HG03521 (cell line): ENCODE results near the gene SGSM2.

Source experiments
- ATAC-seq: cut with Tn5 transposase; IDR thresholded peaks from one replicate; pipeline ENCODE4 v1.9.1; 2021; ENCODE audit warnings: mild to moderate bottlenecking, moderate library complexity; ENCODE audit not compliant: unreplicated experiment

The SGSM2 gene

DNA sequence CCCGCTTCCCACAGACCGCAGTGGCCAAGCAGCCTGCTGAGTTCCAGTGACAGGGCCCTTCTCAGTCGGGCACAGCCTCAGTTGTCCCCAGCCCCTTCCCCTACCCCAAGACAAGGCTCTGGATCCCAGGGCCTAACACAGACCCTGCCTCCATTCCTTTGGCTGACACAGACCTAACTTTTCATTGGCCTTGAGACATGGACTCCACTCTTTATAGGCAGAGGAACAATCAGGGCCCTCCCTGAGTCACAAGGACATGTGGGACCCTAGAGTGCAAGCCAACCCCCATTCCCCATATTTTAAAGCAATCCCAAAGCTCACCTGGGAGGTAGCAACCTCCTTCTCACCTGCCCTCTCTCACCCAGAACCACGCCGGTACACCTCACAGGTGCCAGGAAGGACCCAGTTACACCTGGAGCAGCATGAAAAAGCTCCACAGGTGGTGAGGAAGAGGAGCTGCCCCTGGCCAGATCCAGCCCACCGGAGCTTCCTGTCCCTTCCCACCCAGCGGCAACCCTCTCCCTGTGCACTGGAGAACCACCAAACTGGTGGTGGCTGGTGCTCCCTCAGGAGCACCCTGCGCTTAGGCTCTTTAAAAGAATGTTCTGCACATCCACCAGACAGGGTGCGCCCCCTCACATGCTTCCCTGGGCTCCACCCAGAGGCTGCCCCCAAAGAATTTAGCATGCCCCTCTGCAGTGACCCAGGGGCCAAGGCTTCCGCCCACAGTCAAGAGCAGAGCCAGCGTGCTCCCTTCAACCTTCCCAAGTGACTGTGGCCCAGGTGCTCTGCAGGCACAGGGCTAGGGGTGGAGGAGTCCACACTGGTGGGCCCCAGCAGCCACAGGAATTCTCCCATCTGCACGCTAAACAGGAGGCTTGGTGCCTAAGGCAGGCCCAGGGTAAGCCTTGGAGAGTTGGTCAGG lies 60.2 kb downstream of the SGSM2 start:
- ATAC-seq, result no peak

DNA sequence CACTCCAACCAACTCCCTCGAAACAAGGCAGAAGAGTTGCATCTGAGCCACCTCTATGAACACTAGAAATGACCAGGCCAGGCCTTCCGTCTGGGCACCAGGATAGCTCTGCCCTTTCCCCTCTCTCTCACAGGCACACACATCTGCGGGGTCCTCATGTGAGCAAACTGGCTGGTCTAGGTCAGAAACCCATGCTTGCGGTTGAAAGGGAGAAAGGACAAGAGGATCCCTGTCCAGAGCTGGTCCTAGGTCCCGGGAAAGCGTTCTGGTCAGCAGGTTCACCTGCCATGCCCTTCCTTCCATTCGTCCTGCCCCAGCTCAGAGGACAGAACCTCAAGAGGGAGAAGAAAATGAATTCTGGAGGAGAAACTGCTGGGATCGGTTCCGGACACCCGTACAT lies 60.9 kb downstream of the SGSM2 start:
- ATAC-seq, result no peak

DNA sequence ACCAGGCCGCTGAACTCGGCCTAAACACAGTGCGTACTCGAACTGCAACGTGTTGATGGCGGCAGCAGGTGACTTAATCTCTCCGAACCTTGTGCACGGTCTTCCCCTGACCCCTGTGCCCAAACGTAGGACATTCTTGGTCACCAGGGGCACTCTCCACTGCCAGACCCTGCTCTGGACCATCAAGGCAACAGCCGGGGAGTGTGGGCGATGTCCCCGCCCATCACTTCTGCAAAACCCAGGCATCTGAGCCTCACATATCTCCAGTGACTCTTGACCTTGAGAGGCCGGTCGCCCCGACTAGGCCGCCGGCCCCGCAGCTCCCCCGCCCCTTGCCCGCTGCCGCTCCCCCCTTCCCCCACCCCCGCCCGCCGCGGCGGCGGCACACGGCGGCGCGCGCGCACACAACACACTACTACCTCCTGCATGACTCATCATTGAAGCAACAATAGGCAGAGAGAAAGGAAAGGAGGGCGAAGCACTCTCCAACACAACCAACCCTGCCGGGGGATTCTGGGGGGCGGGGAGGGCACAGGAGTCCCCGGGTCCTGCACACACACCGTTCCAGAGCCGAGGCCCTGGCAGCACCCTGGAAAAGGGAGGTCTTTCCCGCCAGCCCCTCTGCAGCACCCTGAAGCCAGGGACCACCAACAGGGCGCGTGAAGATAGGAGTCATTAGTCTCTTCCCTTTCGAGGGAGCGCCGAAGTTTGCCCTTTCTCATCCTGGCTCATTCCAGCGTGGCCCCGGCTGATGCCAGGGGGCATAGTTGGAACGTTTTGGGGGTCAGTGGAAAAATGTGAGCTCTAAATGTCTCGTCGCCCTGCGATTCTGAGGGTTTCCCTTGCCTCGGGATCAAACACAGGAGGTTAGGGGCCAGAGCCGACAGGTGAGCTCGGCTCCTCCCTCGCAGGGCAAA lies 61.6 kb downstream of the SGSM2 start:
- ATAC-seq, result no peak

DNA sequence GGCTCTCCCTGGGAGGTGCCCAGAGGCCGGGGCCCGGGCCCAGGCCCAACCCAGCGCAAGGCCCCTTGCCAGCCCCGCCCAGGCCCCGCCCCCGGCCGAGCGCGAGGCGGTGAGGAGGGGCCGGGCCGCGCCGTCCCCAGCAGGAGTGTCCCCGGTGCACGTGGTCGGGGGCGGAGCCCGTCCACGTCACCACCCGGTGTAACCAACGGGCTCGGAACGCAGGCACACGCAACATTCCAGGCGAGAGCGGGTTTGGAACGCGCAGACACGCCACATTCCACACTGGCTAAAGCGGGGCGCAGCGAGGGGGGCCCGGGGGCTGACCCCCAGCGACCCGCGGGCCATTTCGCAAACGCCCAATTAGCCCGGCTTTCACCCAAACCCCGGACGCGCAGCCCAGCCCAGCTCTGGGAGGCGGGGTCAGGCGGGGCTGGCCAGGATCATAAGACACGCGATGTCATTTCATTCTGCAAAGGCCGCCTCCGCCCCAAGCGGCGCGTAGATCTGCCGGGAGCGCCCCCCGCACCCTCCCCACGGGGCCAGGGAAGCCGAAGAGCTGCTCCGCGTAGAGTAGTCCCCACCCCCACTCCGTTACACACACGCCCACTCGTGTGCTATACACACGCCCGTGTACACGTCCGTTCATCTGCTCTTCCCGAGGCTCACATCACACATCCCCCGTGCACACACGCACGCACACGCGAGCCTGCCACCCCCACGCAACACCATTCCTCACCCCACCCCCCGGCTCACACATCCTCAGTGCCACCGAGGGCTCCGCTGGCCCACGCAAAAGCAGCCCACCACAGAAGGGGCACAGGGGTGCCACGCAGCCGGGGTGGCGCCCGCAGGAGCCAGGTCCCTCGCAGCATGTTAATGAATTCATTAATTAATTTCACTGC lies 62.5 kb downstream of the SGSM2 start:
- peak; percentile 34 for ATAC-seq

DNA sequence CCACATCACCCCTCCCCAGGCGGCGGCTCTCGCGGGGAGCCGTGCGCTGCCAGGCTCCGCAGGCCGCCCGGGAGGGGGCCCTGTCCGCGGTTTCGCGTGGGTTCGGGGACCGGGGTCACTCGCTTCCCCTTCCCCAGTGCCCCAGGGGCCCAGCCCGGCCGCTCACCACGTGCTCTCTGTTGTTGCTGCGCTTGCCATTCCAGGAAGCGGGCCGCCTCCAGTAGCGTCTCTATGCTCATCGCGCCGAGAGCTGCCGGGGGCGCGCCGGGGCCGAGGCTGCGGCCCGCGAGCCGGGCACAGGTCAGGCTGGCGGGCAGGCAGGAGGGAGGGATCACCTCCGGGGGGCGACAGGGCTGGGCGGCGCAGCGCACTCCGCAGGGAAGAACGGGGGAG lies 63.2 kb downstream of the SGSM2 start:
- no peak for ATAC-seq

DNA sequence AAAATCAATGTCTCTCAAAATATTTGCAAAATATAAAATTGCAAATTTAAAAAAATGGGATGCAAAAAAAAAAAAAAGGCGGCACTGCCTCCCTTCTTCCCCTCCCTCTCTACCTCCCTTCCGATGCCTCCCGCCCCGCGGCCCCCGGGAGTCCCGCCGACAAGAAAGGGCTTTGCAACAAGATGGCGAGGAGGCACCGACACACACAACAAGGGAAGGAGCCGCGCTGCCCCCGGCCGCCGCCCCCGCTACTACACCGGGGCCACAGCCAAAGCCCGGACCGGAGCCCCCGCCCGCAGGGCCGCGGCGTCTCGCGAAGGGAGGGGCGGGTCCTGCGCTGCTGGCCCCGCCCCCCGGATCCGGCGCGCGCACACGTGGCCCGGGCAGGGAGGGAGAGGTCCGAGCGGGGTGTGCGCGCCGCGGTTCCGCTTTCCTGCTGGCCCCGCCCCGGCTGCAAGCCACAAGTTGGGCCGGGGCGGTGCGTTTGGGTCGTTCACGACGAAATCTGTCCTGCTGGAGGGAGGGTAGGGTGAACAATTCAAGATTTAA lies 63.6 kb downstream of the SGSM2 start, which contains the start of gene MNT:
TSS of gene MNT (minus strand) at position 184 of the 549 bp plus-strand sequence. CDS start 348 bp downstream, outside the sequence.
- ATAC-seq, result peak; percentile 32

DNA sequence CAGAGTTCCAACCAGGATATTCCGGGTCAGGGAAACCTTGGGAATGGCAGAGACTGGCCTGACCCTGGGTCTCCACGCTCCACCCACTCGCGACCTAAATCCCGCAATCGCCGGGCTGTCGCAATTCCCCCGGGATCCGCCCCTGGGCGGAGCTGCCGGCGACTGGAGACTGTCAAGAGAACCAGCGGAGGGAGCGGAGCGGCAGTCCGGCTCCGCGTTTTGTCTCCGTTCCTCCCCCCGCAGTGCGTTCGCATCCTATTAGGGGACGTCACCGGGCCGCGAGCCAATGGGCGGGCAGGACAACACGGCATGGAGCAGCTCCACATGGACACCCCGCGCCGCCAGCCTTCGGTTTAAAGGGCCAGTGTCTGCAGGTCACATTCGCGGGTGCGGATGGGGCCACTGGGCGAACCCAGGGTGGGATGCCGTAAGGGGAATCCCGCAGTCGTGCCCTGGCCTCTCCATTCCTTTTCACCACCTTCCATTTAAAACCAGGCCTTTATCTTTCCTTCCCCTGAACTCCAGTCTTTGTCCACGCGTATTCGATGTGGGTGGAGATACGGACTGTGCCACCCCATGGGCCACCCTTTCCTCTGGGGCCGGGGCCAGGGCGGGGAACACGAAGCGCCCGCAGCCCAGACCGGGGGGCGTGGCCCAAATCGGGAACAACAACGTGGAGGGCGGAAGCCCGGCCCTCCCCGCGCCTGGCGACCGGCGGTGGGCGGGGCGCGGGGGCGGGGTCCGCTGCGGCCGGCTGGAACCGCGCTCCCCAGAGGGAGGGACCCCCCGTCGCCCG lies 64.3 kb downstream of the SGSM2 start:
- ATAC-seq, result peak; percentile 43

DNA sequence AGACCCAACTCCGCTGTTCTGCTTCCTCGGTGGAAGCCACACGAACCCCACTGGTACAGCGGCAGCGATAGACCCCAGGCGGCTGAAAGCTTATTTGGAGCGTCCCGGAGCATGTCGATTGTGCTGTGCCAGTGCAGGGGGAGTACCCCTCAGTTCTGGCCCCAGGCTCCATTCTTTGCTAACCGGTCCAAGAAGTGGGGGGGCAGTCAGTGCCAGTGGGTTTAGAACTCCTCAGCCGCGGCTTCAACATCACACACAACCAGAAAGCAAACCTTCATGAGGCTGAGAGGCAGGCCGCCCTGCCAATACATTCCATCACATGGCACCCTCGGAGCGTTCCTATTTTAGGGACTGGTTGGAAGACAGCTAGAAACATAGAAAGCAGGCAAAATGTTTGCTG lies 65.2 kb downstream of the SGSM2 start:
- ATAC-seq, result no peak

DNA sequence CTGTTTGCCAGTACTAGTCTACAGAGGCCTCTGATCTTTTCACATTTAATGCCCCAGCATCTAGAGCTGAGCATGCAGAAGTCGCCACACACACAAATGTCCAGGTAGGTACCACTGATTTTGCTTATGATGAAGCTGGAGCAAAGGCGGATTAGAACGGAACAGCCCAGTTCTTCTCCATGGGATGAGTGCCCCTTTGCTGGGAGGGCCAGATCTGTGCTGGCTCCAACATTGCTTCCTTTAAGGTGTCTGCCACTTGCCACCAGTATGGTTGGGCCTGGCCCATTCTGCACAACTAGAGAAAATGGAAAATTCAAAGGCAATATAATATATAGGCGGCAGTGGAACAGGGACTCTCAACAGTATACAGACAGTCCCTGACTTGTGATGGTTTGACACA lies 65.7 kb downstream of the SGSM2 start:
- ATAC-seq, result no peak

DNA sequence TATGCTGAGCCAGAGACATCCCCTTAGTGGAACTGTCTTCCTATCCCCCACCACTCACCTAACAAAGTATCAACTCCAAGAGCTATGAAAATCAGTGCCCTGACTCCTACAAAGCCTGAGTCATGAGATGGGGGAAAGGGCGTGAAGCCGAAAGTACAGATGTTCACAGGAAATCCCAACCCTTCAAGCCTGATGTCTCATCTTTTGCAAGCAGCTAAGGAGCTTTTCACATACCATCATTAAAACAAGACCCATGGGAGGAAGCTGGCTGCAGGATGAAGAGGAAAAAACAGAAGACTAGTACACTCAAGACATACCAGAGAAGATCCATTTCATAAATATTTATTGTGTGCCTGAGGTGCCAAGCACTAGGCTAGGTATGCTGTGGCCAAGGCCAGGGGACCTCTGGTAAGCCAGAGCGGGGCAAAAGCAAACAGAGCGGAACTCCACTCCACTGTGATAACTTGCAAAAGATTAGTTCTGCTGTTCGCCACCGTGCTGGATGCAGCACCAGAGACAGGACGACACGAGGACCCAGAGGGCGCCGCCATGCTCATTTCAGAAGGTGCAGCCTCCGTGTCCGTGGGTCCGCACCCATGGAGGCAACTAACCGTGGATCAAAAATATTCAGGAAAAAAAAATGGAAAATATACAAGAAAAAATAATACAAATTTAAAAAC lies 68.1 kb downstream of the SGSM2 start:
- no peak for ATAC-seq

DNA sequence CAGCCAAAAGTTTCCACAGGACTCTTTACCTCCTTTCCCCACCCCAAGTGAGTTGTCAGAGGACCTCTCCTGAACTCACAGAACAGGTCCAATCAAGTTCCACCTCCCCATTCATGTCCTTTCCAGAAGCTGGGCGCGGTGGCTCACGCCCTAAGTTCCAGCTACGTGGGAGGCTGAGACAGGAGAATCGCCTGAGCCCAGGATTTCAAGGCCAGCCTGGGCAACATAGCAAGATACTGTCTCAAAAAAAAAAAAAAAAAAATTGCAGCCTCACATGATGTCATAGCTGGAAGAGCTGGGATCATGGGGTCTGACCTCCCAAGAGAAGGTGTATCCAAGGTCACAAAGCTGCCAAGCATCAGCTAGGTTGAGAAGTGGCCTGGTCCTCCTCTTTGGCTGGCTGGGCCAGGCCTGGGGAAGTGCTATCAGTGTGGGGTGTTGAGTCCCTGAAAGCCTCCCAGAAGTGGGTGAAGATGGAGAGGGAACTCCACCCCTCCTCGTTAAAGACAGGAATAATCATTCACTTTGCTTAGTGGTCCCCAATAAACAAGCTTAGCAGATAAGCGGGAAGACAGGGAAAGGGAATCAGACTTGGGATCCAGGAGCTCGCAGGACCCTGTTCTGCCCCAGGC lies 69.1 kb downstream of the SGSM2 start:
- no peak for ATAC-seq

DNA sequence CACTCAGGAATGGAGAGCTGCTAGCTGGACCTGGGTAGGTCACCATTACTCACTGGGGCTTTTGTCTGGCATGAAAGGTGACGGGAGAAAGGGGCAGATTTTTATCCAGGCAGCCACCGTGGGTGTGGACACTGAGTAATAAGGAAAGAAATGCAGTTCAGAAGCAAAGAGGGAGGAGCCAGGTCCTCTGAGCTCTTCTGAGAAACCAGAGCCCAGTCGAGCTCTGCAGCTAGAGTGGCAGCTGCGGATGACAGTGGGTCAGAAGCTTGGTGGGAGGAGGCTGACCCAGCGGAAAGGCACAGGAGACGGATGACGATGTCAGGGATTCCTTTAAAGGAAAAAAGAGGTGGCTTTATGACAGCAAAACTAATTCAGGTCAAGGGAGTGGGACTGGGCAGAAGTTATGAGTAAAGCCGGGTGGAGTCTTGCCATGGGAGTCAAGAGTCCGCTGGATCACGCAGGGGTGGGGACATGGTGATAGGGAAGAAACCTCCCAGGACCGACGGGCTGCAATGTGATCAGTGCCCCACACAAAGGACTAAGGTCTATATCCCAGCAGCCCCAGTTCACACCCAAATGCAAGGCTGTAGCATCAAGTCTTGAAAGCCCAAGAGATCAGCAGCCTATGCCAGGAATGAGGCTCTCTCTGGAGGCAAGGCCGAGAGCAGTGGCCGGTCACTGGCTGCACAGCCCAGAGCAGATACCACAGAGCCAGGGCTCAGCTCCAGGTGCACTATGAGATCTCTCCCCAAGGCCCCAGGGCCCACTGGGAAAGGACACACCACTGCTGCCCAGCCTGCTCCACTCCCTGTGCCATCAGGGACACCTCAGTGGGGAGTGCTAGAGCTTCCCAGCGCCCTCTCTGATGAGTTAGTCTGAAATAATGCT lies 69.8 kb downstream of the SGSM2 start:
- no peak for ATAC-seq

DNA sequence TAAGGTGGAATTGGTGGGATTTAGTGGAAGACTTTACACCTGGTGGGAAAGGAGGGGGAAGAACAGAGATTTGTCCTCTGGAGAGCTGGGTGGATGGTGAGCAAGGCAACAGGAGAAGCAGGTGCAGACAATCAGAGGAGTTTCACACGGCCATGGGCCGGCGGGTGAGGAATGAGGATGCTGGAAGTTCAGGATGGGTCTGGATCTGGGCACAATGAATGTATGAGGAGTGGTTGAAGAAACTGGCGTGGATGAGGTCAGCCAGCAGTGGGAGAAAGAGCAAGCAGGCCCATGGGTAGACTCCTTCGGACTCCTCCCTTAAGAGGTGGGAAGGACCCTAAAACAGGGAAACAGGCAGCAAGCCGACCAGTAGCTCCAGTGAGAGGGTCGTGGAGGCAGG lies 73.7 kb downstream of the SGSM2 start:
- no peak for ATAC-seq

DNA sequence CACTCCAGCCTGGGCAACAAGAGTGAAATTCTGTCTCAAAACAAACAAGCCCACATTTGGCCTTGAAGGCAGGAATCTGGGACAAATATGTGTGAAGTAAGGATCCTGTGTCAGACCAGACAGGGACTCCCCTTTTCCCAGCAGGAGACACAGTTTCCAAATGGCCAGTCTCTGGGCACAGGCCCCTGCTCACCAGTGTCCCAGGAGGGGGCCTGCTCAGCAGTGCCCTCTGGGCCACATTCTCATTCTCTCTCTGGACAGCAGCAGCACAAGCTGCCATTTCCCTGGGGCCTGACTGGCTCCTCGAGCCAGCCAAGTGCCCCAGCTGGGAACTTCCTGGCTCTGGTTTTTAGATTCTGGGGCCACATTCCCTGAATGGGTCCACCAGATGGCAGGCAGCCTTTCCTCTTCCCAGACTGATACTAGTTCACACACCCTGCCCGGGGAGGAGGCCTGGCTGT lies 75.3 kb downstream of the SGSM2 start:
- no peak for ATAC-seq

DNA sequence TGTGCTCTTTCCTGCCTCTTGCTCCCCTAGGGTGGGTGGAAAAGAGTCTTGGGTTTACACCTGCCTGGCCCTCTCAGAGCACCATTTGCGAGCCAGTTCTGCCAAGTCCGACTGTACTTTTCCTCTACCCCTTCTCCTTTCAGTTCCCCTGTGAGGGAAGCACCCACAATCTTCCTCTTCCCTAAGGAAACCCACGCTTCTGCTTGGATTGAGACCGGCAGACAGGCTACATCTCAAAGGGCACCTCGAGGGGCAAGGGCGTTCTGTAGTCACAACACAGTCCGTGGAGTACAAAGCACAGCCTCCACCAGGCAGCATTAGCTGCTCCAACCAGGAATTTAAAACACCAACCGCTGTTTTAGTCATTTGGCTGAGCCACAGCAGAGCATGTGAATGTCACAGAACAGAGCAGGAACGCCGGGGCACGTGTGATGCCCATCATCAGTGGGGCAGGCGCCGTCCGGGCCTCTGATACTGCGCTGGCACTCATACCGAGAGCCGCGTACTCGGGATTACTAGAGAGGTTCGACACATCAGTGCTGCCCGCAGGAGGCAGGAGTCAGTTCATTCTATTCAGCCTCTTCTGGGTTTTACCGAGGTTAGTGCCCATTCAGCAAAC lies 77.3 kb downstream of the SGSM2 start:
- ATAC-seq, result no peak

DNA sequence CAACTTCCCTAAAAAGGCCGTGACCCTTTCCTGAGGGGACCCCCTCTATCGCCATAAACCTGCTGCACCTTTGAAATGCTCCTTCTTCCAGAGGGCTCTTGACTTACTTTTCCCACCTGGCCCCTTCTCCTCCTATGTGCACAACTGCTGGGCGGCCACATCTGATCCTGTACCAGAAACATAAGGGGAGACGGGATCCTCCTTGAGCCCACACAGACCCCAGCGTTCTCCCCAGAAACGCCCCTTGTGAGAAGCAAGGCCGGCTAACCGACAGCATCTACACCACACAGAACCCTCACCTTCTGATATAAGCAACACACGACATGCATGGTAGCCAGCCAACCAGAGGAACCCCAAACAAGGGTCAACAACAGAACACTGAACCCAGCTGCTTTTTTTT lies 77.8 kb downstream of the SGSM2 start:
- ATAC-seq, result no peak
